GM21619 (cell line): ENCODE results near the gene AGTPBP1.
"Not testable (repeated sequence)": the region's sequence is repeated elsewhere in the genome, so short reads cannot be mapped to it uniquely, and the experiment has no call there.

ENCODE experiments used
- ATAC-seq: cut with Tn5 transposase; IDR thresholded peaks from one replicate; pipeline ENCODE4 v1.9.1; 2021; ENCODE audit not compliant: unreplicated experiment

AGTPBP1 gene

DNA sequence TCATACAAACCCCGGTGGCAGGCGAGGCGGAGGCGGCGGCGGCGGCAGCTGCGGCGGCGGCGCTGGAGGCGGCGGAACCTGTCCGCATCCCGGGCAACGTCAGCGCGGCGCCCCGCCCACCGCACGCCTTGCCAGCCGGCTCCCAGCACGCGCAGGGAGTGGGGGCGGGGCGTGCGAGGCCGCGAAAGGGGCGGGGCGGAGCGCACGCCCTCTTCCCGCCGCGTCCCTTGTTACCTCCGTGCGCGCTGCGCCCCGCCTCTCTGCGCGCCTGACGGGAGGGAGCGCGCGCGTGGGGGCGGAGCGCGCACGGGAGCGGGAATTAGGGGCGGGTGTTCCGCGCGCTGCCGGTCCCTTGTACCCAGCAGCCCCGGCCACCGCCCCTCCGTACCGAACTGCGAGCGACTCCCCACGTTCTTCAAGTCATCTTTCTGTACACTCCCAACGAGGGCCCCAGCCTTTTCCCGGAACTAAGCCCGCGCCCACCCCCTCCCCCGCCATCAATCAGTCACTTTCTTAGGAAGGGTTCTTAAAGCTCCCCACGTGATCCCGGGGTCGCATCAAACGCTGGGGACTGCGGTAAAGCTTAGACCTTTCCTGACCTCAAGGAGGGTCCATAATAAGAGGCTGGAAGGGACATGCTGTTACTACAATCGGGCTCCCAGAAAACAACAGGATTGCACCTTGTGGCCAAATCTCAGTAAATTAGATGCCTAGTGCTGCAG, at the start of gene AGTPBP1:
TSS of gene AGTPBP1 (minus strand) at position 80 of the 722 bp plus-strand sequence. CDS start 29,421 bp downstream, outside the sequence.
- ATAC-seq, result peak; percentile 76

GRCh38 chr9:85786116-85786515, 44.4 kb upstream of the AGTPBP1 start:
- ATAC-seq, result not testable (repeated sequence)

DNA sequence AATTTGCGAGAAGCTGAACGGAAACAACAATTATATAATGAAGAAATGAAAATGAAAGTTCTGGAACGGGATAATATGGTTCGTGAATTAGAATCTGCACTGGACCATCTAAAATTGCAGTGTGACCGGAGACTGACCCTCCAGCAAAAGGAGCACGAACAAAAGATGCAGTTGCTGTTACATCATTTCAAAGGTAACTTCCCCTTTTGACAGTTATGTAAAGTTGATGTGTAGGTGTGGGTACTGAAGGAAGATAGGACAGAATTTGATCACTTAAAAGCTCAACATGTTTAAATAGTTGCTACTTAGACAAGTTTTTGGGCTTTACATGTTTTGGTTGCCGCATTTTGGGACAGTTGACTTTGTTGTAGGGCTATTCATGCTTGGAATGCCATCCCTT, 32.1 kb upstream of the AGTPBP1 start:
- ATAC-seq, result not testable (repeated sequence)

DNA sequence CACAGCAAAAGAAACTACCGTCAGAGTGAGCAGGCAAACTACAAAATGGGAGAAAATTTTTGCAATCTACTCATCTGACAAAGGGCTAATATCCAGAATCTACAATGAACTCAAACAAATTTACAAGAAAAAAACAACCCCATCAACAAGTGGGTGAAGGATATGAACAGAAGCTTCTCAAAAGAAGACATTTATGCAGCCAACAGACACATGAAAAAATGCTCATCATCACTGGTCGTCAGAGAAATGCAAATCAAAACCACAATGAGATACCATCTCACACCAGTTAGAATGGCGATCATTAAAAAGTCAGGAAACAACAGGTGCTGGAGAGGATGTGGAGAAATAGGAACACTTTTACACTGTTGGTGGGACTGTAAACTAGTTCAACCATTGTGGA, 20.0 kb upstream of the AGTPBP1 start:
- not testable (repeated sequence) for ATAC-seq

GRCh38 chr9:85757716-85758115, 16.0 kb upstream of the AGTPBP1 start:
- ATAC-seq, result not testable (repeated sequence)

GRCh38 chr9:85756216-85756615, 14.5 kb upstream of the AGTPBP1 start:
- not testable (repeated sequence) for ATAC-seq

- ATAC-seq, result no peak
Measured at GRCh38 chr9:85746309-85746708, 4.6 kb upstream of the AGTPBP1 start.

GRCh38 chr9:85745203-85745602, 3.4 kb upstream of the AGTPBP1 start:
- ATAC-seq, result no peak

- ATAC-seq, result no peak
Measured at GRCh38 chr9:85744480-85744879, 2.7 kb upstream of the AGTPBP1 start.

GRCh38 chr9:85743275-85744128, 1.7 kb upstream of the AGTPBP1 start:
- no peak for ATAC-seq

GRCh38 chr9:85742597-85742936, 813 bp upstream of the AGTPBP1 start:
- no peak for ATAC-seq

GRCh38 chr9:85741095-85741874, 469 bp downstream of the AGTPBP1 start:
- ATAC-seq, result peak; percentile 47

- no peak for ATAC-seq
Measured at GRCh38 chr9:85740787-85741094, 1.0 kb downstream of the AGTPBP1 start.

GRCh38 chr9:85738509-85738908, 3.2 kb downstream of the AGTPBP1 start:
- ATAC-seq, result no peak

- ATAC-seq, result no peak
Measured at GRCh38 chr9:85737671-85738070, 4.1 kb downstream of the AGTPBP1 start.

- ATAC-seq, result no peak
Measured at GRCh38 chr9:85730916-85731630, 10.7 kb downstream of the AGTPBP1 start.

DNA sequence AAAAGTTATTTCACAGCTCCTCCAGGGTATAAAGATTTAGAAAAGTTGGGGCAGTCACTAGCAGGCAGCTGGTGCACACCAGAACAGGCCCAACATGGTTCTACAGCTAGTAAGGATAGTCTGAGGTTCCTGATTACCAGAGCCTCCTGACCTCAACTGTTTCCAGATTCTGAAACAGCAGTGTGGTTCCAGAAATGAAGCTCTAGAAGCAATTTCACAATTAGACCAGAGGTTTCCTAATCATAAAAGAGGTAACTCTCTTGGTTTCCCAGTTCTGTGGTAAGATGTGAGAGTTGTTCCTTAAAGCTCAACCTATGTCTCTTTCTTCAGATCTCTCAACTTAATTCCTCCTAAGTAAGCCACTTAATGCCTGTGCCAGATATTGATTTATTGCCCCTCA, 11.9 kb downstream of the AGTPBP1 start:
- no peak for ATAC-seq

DNA sequence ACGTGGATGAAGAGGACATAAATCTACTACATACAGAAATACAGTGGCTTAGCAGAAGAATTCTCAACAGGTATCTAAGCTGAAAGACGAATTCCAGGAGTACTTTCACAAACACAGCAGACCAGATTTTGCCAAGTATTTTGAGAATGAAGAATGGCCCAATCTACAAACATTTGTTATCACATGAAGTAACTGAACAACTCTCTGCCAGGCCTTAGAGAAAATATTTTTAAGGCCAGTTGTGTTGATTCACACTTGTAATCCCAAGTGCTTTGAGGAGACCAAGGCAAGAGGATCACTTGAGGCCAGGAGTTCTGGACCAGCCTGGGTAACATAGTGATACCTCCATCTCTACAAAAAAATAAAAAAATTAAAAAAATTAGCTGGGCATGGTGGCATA, 14.3 kb downstream of the AGTPBP1 start:
- ATAC-seq, result no peak

GRCh38 chr9:85726737-85727136, 15.0 kb downstream of the AGTPBP1 start:
- no peak for ATAC-seq

- ATAC-seq, result no peak
Measured at GRCh38 chr9:85723215-85723614, 18.5 kb downstream of the AGTPBP1 start.

- not testable (repeated sequence) for ATAC-seq
Measured at GRCh38 chr9:85719411-85719810, 22.3 kb downstream of the AGTPBP1 start.
